HG03354 (cell line): ENCODE measurements around the gene MLIP.
"Not testable (repeated sequence)": the region's sequence is repeated elsewhere in the genome, so short reads cannot be mapped to it uniquely, and the experiment has no call there.

Source experiments
- ATAC-seq: cut with Tn5 transposase; IDR thresholded peaks from one replicate; pipeline ENCODE4 v1.9.1; 2021; ENCODE audit warnings: mild to moderate bottlenecking; ENCODE audit not compliant: unreplicated experiment, poor library complexity, severe bottlenecking

The MLIP gene

GRCh38 chr6:54111341-54112045, at the start of gene MLIP:
TSS of gene MLIP (plus strand) at chr6:54111443. CDS start at chr6:54111480, 37 bp downstream.
- ATAC-seq: no peak

GRCh38 chr6:54063228-54063539, 48.1 kb upstream of the MLIP start:
- no peak for ATAC-seq

- no peak for ATAC-seq
Observed at GRCh38 chr6:54068694-54069093, 42.5 kb upstream of the MLIP start.

GRCh38 chr6:54070025-54070424, 41.2 kb upstream of the MLIP start:
- no peak for ATAC-seq

- ATAC-seq: no peak
Observed at GRCh38 chr6:54071821-54072340, 39.4 kb upstream of the MLIP start.

- no peak for ATAC-seq
Observed at GRCh38 chr6:54072635-54073313, 38.5 kb upstream of the MLIP start.

GRCh38 chr6:54073487-54073886, 37.8 kb upstream of the MLIP start:
- ATAC-seq: no peak

- ATAC-seq: no peak
Observed at GRCh38 chr6:54074109-54074508, 37.1 kb upstream of the MLIP start.

- ATAC-seq: no peak
Observed at GRCh38 chr6:54074578-54075195, 36.6 kb upstream of the MLIP start.

- ATAC-seq: no peak
Observed at GRCh38 chr6:54076159-54076789, 35.0 kb upstream of the MLIP start.

GRCh38 chr6:54081499-54081898, 29.7 kb upstream of the MLIP start:
- not testable (repeated sequence) for ATAC-seq

- no peak for ATAC-seq
Observed at GRCh38 chr6:54083287-54083686, 28.0 kb upstream of the MLIP start.

GRCh38 chr6:54084231-54084630, 27.0 kb upstream of the MLIP start:
- no peak for ATAC-seq

- ATAC-seq: no peak
Observed at GRCh38 chr6:54085047-54085446, 26.2 kb upstream of the MLIP start.

GRCh38 chr6:54085541-54085940, 25.7 kb upstream of the MLIP start:
- ATAC-seq: no peak

- ATAC-seq: no peak
Observed at GRCh38 chr6:54086439-54086838, 24.8 kb upstream of the MLIP start.

GRCh38 chr6:54087721-54088120, 23.5 kb upstream of the MLIP start:
- ATAC-seq: no peak

- ATAC-seq: no peak
Observed at GRCh38 chr6:54093326-54093948, 17.8 kb upstream of the MLIP start.

GRCh38 chr6:54094293-54094692, 16.9 kb upstream of the MLIP start:
- ATAC-seq: no peak

GRCh38 chr6:54094786-54095185, 16.5 kb upstream of the MLIP start:
- no peak for ATAC-seq
